Measurements from ENCODE around the gene FAM9C. TPM values are rescaled to one million over a fixed set of nuclear protein-coding genes. Genes with fewer than 3 reads are reported as not detected.

The FAM9C gene
- total RNA-seq: 1 to 10 TPM in 1 of 2 donors, not detected in 1; 6.5 TPM

DNA sequence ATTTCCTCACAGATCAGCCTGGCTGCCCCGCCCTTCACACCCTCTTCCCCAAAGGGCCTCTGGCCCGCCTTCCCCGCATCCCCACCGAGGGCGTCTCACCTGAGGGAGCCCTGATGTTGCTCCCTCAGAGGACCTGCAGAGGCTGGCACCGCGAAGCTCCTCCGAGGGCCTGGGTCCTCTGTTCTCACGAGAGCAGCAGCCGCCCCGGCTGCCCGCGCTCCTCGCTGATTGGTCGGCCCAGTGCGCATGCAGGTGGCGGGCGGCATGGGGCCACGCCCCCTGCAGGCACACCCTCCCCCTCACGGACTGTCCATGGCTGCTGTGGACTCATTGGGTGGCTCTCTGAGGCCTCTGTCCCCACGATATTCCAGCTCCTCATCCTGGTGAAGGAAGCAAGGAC lies at the start of gene FAM9C:
FAM9C (minus strand) TSS at position 180 of the 400 bp plus-strand sequence. CDS start 831 bp downstream, outside the sequence.
- WGBS: 88% methylated on average over 5 of the region's 21 CpGs
- no peak within 1 kb of the TSS for H3K27ac ChIP-seq

DNA sequence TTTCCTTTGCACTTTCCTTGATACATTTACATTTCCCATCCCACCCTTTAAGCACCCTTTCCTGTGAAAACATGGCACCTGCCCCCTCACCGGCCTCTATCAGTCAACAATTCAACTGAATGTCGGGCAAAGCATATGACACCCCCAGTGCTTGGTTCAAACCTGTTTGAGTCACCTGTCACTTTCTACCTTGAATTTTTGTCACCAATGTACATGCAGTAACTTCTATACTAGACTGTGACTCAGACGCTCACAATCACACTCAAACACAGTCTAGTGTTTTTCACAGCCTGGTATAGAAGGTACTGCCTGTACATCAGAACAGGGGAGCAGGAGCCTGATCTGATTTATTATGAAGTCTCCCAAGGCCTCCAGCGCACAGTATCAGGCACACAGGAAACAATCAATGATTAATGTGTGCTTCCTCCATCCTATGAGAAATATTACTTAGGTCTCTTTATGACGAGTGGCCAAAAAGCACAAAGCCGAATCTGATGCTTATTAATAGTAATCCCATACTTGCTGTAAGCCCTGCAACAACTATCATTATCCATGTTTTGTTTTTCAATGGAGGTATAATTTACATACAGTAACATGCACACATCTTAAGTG lies 49.2 kb upstream of the FAM9C start:
- no peak overlapping the region for H3K4me3 ChIP-seq
- no peak for TF ChIP-seq POLR2A (IDR thresholded peaks at IDR 0.05)
- no peak for TF ChIP-seq POLR2AphosphoS5 (IDR thresholded peaks at IDR 0.05)
- TF ChIP-seq, protein P1, sequence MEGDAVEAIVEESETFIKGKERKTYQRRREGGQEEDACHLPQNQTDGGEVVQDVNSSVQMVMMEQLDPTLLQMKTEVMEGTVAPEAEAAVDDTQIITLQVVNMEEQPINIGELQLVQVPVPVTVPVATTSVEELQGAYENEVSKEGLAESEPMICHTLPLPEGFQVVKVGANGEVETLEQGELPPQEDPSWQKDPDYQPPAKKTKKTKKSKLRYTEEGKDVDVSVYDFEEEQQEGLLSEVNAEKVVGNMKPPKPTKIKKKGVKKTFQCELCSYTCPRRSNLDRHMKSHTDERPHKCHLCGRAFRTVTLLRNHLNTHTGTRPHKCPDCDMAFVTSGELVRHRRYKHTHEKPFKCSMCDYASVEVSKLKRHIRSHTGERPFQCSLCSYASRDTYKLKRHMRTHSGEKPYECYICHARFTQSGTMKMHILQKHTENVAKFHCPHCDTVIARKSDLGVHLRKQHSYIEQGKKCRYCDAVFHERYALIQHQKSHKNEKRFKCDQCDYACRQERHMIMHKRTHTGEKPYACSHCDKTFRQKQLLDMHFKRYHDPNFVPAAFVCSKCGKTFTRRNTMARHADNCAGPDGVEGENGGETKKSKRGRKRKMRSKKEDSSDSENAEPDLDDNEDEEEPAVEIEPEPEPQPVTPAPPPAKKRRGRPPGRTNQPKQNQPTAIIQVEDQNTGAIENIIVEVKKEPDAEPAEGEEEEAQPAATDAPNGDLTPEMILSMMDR (IDR thresholded peaks at IDR 0.05): no peak
- WGBS: 85% methylated on average over 6 of the region's 6 CpGs
- no peaks in the 10 kb centered on the region for H3K36me3 ChIP-seq
- H3K27ac ChIP-seq: no peak overlapping the region
- intact Hi-C loops (cut with DNase I): loop anchor here (5.0 kb wide), 1 partner anchor 121 kb away; no protein-coding TSS in a partner anchor
- H3K9me3 ChIP-seq: no peaks in the 10 kb centered on the region
- DNase-seq (ENCODE audit: low spot score): no peak
- H3K4me1 ChIP-seq (replicated peaks): no peaks in the 10 kb centered on the region
- H3K27me3 ChIP-seq (replicated peaks; ENCODE audit: insufficient read depth): no peaks in the 10 kb centered on the region

More for the DNA sequence above, at the start of gene FAM9C:
- no peaks in the 10 kb centered on the region for H3K36me3 ChIP-seq
- no peaks in the 10 kb centered on the region for H3K27me3 ChIP-seq (replicated peaks; ENCODE audit: insufficient read depth)
- no peak for DNase-seq (ENCODE audit: low spot score)
- TF ChIP-seq POLR2AphosphoS5 (IDR thresholded peaks at IDR 0.05) (no peak), POLR2A (IDR thresholded peaks at IDR 0.05) (no peak)
- TF ChIP-seq, protein P1 (IDR thresholded peaks at IDR 0.05): no peak
- H3K4me1 ChIP-seq (replicated peaks): no peaks in the 10 kb centered on the region
- no peak within 1 kb of the TSS for H3K4me3 ChIP-seq
- intact Hi-C loops (cut with DNase I): no loop called here
- no peaks in the 10 kb centered on the region for H3K9me3 ChIP-seq

DNA sequence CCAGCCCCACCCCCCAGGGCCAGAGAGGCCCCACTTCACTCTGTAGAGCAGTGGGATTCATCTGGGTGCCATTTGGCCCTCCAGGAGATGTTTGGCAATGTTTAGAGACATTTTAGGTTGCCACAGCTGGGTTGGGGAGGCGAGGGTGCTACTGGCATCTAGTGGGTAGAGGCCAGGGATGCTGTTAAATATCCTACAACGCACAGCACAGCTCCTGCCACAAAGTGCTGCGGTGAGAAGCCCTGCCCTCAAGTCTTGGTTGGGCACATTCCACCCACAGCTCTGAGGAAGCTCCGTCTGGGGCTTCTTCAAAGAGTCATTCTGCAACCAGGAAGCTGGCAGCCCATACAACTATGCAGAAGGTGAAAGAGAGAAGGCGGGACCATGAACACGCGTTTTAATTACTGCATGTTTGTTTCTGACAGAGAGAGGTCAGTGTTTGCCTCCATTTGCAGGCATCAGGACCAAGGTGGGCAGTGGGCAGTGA lies 48.1 kb upstream of the FAM9C start:
- TF ChIP-seq POLR2AphosphoS5 (IDR thresholded peaks at IDR 0.05) (no peak), POLR2A (IDR thresholded peaks at IDR 0.05) (no peak)
- TF ChIP-seq, protein P1 (IDR thresholded peaks at IDR 0.05): no peak
- no peaks in the 10 kb centered on the region for H3K27me3 ChIP-seq (replicated peaks; ENCODE audit: insufficient read depth)
- H3K36me3 ChIP-seq: no peaks in the 10 kb centered on the region
- no peak overlapping the region for H3K27ac ChIP-seq
- intact Hi-C loops (cut with DNase I): loop anchor here (5.0 kb wide), 1 partner anchor 120 kb away; no protein-coding TSS in a partner anchor
- no peaks in the 10 kb centered on the region for H3K4me1 ChIP-seq (replicated peaks)
- no peak overlapping the region for H3K4me3 ChIP-seq
- DNase-seq (ENCODE audit: low spot score): no peak
- H3K9me3 ChIP-seq: no peaks in the 10 kb centered on the region
- WGBS: 91% methylated on average over 7 of the region's 7 CpGs

DNA sequence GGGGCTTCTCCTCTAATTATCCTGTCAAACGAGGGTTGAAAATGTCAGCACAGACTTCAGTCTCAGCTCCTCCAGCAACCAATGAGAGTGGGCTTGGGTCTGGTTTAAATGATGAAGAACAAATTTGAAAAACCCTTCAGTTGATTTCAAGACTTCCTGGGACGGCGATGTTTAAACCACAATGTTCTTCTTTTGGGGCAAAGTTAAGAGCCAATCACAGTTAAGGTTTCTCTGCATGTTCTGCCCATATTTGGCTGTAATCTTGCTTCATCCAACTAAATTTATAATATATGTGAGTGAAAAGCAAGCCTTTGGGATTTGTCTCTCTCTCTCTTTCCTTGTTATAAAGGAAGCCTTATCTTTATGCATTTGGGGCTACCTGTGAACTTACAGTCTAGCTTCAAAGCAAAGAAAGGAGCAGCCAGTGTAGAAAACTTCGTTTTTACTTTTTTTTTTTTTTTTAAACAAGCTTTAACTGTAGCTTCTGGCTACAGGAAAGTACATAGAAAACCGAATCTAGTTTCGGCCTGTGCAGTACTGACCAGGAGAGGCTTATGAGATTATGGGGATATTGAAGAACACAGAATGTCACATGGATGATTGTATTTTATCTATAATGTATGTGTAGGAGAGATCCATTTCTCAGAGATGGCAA lies 46.8 kb upstream of the FAM9C start:
- Histone ChIP-seq H3K4me3 (no peak overlapping the region), H3K36me3 (no peaks in the 10 kb centered on the region), H3K9me3 (no peaks in the 10 kb centered on the region), H3K27me3 (replicated peaks; ENCODE audit: insufficient read depth) (no peaks in the 10 kb centered on the region), H3K4me1 (replicated peaks) (no peaks in the 10 kb centered on the region), H3K27ac (peak overlapping the region in 1 of 2 donors; percentile 33)
- no peak for DNase-seq (ENCODE audit: low spot score)
- WGBS: 52% methylated on average over 6 of the region's 6 CpGs
- TF ChIP-seq, protein P1 (IDR thresholded peaks at IDR 0.05): no peak
- TF ChIP-seq POLR2A (IDR thresholded peaks at IDR 0.05) (no peak), POLR2AphosphoS5 (IDR thresholded peaks at IDR 0.05) (no peak)
- intact Hi-C loops (cut with DNase I): loop anchor here (5.0 kb wide), 1 partner anchor 119 kb away; no protein-coding TSS in a partner anchor

Data from prostate gland (tissue), 2 donors.